Measurements from ENCODE around the gene SETD5.

GRCh38 chr3:9415485-9416138 is 18.2 kb downstream of the SETD5 start:
- no peak for TF ChIP-seq E2F6 (IDR thresholded peaks at IDR 0.05; ENCODE audit: borderline replicate concordance, low read depth)
- no peak for TF ChIP-seq MYC (IDR thresholded peaks at IDR 0.05; ENCODE audit: borderline replicate concordance, low read length)
- TF ChIP-seq CBX8 (IDR thresholded peaks at IDR 0.05): no peak
- TF ChIP-seq POLR2A (IDR thresholded peaks at IDR 0.05; ENCODE audit: low read length): no peak
- no peak for TF ChIP-seq RCOR1 (IDR thresholded peaks at IDR 0.05; ENCODE audit: low read depth, low read length)
- no peak for TF ChIP-seq CTCF (IDR thresholded peaks at IDR 0.05)
- TF ChIP-seq JUN (IDR thresholded peaks at IDR 0.05): no peak
- TF ChIP-seq PHF8 (IDR thresholded peaks at IDR 0.05; ENCODE audit: borderline replicate concordance, low read depth): no peak
- no peak for TF ChIP-seq JUNB (IDR thresholded peaks at IDR 0.05)
- TF ChIP-seq KDM1A (IDR thresholded peaks at IDR 0.05; ENCODE audit: low read depth): no peak
- no peak for TF ChIP-seq MAFK (IDR thresholded peaks at IDR 0.05; ENCODE audit: partially characterized antibody)
- TF ChIP-seq CHD2 (IDR thresholded peaks at IDR 0.05; ENCODE audit: low read length, partially characterized antibody): no peak
- no peak for TF ChIP-seq ESRRA (IDR thresholded peaks at IDR 0.05; ENCODE audit: borderline replicate concordance, low read length)
- TF ChIP-seq SREBF2 (IDR thresholded peaks at IDR 0.05): no peak

Data from A549 (cell line).